GM19023 (cell line): ENCODE measurements around the gene SPOCK1.
"Not testable (repeated sequence)": the region's sequence is repeated elsewhere in the genome, so short reads cannot be mapped to it uniquely, and the experiment has no call there.

Source experiments
- ATAC-seq: cut with Tn5 transposase; IDR thresholded peaks from one replicate; pipeline ENCODE4 v1.9.1; 2021; ENCODE audit warnings: mild to moderate bottlenecking, moderate library complexity; ENCODE audit not compliant: unreplicated experiment

SPOCK1 gene

DNA sequence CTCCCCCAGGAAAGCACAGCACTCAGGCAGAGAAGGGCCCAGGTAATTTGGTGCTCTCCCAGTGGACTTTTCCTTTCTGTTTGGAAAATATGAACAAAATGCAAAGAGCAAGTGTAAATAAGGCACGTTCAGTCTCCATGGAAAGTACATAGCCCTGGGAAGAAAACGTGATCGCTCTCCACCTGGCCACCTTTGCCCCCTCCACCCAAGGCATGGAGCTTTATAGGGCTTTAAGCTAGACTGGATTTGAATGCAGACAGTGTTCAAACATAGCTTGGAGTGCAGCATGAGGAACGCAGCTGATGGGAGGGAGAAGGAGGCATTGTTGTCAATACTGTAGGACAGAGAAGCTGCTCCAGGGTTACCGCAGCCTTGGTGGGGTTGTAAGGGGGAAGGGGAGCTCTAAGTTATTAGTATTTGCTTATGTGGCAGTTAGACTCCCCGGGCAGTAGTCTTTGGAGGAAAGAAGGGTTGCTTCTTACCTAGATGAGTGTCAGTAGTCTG is 500.2 kb downstream of the SPOCK1 start:
- ATAC-seq: no peak

DNA sequence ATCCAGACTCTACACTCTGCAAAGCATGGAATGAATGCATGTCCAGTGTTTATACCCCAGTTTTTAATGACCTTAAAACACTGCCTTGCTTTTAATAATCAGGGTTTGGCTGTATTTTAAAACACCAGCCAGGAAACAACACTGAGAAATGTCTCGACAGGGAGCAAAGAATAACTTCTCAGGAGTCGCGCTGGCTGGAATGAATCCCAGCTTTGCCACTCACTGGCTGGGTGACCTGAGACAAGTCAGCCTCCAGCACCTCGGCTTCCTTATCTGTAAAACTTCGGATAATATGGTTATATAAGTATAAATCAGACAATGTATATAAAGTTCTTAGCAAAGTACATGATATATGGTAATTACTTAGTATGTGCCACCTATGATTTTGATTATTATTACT is 505.0 kb downstream of the SPOCK1 start:
- ATAC-seq: no peak

- ATAC-seq: no peak
These were observed 506.2 kb downstream of the SPOCK1 start for GRCh38 chr5:136992796-136993489.

GRCh38 chr5:136985785-136986475 is 513.2 kb downstream of the SPOCK1 start:
- ATAC-seq: no peak

- ATAC-seq: no peak
These were observed 514.2 kb downstream of the SPOCK1 start for GRCh38 chr5:136984772-136985446.

GRCh38 chr5:136981936-136982335 is 517.2 kb downstream of the SPOCK1 start:
- no peak for ATAC-seq

DNA sequence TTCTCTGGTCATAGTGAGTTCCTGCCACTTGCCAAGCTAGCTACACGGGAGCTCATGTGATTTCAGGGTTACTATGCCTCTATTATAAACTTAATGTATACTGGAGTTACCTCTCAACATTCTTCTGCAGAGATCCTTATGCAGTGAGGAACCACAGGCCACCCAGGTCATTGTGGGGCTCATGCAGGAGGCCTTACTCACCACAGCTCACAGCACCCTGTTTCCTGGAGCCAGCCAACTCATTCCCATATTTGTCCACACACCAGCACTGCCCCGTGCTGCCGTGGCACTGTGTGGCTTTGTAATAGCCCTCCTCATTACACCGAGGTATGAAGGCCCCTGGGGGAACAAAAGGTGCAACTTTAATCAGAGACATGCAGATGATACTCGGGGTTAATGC is 520.0 kb downstream of the SPOCK1 start:
- ATAC-seq: no peak

DNA sequence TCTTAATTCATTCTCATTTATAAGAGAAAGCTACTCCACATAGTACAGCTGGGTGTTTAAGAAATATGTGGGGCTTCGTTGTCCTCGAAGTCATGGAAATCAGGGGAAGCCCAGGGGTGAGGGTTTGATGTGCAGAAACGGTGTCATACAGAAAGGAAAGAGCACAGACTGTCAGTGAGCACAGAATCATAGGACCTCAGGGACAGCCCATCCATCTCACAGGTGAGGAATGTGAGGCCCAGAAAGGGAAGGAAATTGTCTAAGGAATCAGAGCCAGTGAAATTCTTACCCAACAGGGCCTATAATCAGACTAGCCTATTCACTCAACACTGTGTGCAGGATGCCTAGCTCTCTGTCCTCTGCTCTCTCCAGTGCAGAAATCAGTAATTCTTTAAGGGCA is 535.6 kb downstream of the SPOCK1 start:
- ATAC-seq: no peak

DNA sequence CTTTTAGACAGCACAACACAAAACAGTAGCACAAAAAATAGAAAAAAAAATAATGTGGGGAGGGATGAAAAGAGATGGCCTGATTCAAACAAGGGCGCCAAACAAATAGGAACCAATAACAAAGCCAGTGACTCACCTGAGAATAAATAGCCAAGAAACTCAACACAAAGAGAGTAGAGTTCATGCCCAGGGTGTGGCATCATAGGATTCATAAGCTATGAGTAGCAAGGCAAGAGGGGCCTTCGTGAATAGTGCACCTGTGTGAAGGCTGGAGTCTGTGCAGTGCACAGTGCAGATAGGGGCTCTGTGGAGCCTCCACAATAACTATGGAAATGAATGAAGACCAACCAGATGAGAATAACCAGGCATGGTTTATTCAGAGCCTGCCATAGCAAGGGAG is 541.7 kb downstream of the SPOCK1 start:
- no peak for ATAC-seq

DNA sequence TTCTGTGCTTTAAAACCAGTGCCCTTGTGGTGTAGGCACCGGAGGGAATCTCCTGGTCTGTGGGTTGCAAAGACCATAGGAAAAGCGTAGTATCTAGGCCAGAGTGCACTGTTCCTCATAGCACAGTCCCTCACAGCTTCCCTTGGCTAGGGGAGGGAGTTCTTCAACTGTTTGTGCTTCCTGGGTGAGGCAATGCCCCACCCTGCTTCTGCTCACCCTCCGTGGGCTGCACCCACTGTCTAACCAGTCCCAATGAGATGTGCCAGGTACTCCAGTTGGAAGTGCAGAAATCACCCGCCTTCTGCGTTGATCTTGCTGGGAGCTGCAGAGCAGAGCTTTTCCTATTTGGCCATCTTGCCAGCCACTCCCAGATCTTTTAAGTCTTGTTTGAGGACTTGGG is 545.0 kb downstream of the SPOCK1 start:
- ATAC-seq: not testable (repeated sequence)

DNA sequence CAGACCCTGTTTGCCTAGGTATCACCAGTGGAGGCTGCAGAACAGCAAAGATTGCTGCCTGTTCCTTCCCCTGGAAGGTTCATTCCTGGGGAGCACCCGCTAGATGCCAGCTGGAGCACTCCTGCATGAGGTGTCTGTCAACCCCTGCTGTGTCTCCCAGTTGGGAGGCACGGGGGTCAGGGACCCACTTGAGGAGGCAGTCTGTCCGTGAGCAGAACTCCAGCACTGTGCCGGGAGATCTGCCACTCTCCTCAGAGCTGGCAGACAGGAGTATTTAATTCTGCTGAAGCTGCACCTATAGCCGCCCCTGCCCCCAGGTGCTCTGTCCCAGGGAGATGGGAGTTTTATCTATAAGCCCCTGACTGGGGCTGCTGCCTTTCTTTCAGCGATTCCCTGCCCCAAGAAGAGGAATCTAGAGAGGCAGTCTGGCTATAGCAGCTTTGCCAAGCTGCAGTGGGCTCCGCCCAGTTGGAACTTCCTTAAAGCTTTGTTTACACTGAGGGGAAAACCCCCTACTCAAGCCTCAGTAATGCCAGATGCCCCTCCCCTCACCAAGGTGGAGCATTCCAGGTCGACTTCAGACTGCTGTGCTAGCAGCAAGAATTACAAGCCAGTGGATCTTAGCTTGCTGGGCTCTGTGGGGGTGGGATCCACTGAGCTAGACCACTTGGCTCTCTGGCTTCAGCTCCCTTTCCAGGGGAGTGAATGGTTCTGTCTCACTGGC is 545.6 kb downstream of the SPOCK1 start:
- not testable (repeated sequence) for ATAC-seq

DNA sequence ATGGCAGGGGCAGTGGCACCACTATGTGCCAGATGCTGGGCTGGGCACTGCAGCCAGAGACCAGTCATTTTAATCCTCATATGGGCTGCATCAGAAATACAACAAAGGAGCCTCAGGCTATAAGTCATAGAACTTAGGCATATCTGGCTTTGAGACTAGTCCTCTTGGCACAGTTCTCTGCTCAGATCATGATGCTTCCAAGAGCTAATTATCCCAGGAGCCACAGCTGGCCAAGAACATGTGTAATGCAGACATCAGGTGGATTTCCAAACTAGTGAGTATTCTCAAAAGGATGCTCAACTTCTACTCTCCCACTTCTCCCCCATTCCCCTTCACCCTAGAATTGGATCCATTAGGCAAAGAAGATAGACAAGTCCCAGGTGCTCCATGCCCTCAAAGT is 571.6 kb downstream of the SPOCK1 start:
- ATAC-seq: no peak

DNA sequence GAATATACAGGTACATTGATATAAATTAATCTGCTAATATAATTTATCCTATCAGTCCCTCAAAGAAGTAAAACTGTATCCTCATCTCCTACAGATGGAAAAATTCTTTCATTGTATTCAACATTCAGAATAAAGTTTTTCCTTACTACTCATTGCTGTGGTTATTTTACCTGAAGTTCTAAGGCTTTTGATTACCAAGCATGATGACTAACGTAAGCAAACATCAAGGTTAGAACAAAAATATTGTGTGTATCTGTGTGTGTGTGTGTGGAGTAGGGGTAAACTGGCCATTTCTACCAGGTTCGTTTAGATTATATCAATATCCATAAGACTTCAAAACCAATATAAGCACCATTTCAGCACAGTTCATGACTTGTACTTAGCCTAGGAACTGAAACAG is 573.1 kb downstream of the SPOCK1 start:
- no peak for ATAC-seq
